Thoracic aorta (tissue), 2 donors: ENCODE results near the gene ALDH1A1. TPM values are rescaled to one million over a fixed set of nuclear protein-coding genes. Genes with fewer than 3 reads are reported as not detected.

Source experiments
- ATAC-seq: fragments of 150-250 bp; one replicate; pipeline ENCODE4 v1.8.0; 2017; ENCODE audit warnings: low read depth; ENCODE audit not compliant: insufficient number of reproducible peaks, low FRiP score
- DNase-seq: peaks from one replicate; pipeline ENCODE4 v3.0.0-alpha.2; 2020; ENCODE audit warnings: low spot score
- H3K27ac ChIP-seq, 2 donors: fragments of 200-600 bp; sonication (generic); 1 replicate in 1 of 2; 2 replicates in 1 of 2; pipeline ENCODE4 v1.5.1; 2016; ENCODE audit warnings: mild to moderate bottlenecking in 2 of 2, moderate library complexity in 2 of 2
- H3K27me3 ChIP-seq: fragments of 200-600 bp; sonication (generic); replicated peaks from 2 replicates; pipeline ENCODE4 v1.6.0; 2016; ENCODE audit warnings: mild to moderate bottlenecking; ENCODE audit not compliant: insufficient read depth
- H3K36me3 ChIP-seq: fragments of 200-600 bp; sonication (generic); one replicate; pipeline ENCODE4 v1.5.1; 2016
- H3K4me1 ChIP-seq, 2 donors: fragments of 200-600 bp; sonication (generic); 1 replicate in 1 of 2; 2 replicates in 1 of 2; pipeline versions ENCODE4 v1.5.1 to v1.6.0; 2016; ENCODE audit warnings: low read depth in 2 of 2, mild to moderate bottlenecking in 1 of 2; ENCODE audit not compliant: control insufficient read depth in 1 of 2
- H3K4me3 ChIP-seq: fragments of 200-600 bp; sonication (generic); 2 replicates; pipeline ENCODE4 v1.5.1; 2016; ENCODE audit warnings: mild to moderate bottlenecking
- H3K9me3 ChIP-seq: fragments of 200-600 bp; sonication (generic); 2 replicates; pipeline ENCODE4 v1.5.1; 2016
- total RNA-seq, 2 donors: library from RNA; depleted of rRNA; stranded (reverse); fragments of >200 nt; gene quantifications; one replicate each; pipeline versions ENCODE4 v1.1.0 to v1.2.3, GENCODE V29; 2016
- TF ChIP-seq, protein P1 (sequence below): fragments of 200-600 bp; sonication (generic); IDR thresholded peaks from one replicate; pipeline ENCODE4 v1.5.1; 2019; ENCODE audit warnings: antibody characterized with exemption

Gene ALDH1A1
- total RNA-seq, 2 donors from 2014 or later: 101 to 196 TPM

DNA sequence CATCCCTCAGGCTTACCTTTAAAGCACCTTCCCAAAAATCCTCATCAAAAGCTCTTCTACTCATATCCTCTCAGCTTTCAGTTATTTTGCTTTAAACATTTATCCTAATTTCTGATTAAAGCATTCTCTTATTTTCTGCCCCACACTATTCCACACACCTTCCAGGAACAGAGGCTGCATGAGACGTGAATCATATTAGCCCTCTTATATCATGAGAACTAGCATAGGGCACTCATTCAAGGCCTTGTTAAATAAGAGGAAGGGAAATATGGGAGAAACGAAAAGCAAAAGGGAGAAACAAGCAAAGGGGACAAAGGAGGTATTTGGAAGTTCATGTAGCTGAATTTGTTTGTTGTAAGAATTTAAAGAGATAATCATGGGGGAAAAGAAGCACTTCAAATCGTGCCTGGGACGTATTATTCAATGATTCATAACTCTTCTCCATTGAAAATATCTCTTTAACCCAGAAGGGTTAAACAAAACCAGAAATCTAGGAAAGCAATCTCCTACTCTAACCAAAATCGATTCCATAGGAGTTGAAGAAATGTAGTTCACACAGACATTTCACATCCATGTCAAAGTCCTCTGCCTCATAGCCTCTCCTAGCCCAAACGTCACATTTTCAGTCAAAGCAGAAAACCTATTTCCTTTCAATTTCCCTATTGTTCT is 4.1 kb downstream of the ALDH1A1 start:
- TF ChIP-seq, protein P1, sequence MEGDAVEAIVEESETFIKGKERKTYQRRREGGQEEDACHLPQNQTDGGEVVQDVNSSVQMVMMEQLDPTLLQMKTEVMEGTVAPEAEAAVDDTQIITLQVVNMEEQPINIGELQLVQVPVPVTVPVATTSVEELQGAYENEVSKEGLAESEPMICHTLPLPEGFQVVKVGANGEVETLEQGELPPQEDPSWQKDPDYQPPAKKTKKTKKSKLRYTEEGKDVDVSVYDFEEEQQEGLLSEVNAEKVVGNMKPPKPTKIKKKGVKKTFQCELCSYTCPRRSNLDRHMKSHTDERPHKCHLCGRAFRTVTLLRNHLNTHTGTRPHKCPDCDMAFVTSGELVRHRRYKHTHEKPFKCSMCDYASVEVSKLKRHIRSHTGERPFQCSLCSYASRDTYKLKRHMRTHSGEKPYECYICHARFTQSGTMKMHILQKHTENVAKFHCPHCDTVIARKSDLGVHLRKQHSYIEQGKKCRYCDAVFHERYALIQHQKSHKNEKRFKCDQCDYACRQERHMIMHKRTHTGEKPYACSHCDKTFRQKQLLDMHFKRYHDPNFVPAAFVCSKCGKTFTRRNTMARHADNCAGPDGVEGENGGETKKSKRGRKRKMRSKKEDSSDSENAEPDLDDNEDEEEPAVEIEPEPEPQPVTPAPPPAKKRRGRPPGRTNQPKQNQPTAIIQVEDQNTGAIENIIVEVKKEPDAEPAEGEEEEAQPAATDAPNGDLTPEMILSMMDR: no peak
- no peak for ATAC-seq
- H3K9me3 ChIP-seq: no peaks in the 10 kb centered on the region
- DNase-seq: no peak
- no peaks in the 10 kb centered on the region for H3K27me3 ChIP-seq
- peak overlapping the region; percentile 62 to 90 for H3K27ac ChIP-seq
- peak overlapping the region; percentile 76 for H3K4me3 ChIP-seq
- no peaks in the 10 kb centered on the region for H3K36me3 ChIP-seq
- peaks cover 31 to 48% of the 10 kb centered on the region in 2 donors for H3K4me1 ChIP-seq

DNA sequence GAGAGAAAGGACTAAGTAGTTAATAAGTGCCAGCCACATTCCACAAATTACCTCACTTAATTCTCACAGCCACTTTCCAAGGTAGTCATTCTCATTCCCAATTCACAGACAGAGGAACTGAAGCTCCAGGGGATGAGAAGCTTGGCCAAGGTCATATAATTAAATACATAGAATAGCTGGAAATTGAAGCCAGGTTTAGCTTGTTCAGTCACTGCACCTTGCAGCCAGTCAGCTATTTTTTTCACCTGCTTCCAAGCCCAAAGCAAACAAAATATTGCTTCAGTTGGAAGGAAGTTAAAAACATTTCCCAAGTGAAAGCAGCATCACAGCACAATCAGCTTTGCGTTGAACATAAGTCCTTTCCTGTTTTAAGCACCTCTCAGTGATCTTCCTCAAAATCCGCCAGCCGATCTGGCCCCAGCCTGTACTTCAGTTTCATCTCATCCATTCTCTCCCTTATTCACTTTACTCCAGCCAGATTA is 4.8 kb downstream of the ALDH1A1 start:
- H3K9me3 ChIP-seq: no peaks in the 10 kb centered on the region
- H3K36me3 ChIP-seq: no peaks in the 10 kb centered on the region
- no peaks in the 10 kb centered on the region for H3K27me3 ChIP-seq
- ATAC-seq (no peak), DNase-seq (no peak)
- H3K4me3 ChIP-seq: peak overlapping the region; percentile 76
- H3K27ac ChIP-seq: peak overlapping the region; percentile 62 to 90
- peaks cover 33 to 46% of the 10 kb centered on the region in 2 donors for H3K4me1 ChIP-seq
- TF ChIP-seq, protein P1: no peak

DNA sequence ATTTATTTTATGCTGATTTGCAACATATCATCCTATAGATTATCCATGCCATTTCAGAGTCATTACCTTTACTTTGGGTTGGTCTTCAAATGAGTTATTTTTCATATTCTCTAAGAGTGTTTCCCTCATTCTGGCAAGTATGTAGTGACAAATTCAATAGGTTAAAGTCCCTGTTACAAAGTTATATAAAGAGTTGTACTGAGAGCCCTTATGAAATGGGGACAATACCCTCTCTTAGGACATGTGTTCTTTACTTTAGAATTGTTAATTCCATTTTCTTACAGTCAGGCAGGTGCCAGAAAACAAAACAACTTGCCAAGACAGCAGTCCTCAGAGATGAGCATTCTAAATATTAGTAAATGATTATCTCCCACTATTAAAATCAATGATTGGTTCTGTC is 6.0 kb downstream of the ALDH1A1 start:
- TF ChIP-seq, protein P1: no peak
- Histone ChIP-seq H3K27ac (peak overlapping the region; percentile 62 to 90), H3K4me1 (peaks cover 33 to 55% of the 10 kb centered on the region in 2 donors), H3K4me3 (peak overlapping the region; percentile 76), H3K36me3 (no peaks in the 10 kb centered on the region), H3K9me3 (no peaks in the 10 kb centered on the region), H3K27me3 (no peaks in the 10 kb centered on the region)
- ATAC-seq (no peak), DNase-seq (no peak)

DNA sequence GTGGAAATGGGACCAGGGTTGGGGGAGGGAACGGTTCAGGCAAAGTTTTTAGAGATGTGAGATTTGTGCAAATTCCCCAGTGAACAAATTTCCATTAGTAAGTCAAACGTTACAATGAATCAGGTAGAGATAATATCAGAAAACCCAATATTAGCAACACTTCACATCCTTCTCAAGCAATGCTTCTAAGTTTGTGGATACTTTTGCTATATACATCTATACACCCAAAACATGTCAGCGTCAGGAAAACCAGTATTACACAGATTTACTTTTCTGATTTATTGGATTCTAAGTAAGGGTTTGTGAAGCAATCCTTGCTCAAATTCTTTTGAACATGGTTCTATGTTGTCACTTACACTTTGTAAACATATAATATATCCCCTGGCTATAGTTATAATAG is 6.5 kb downstream of the ALDH1A1 start:
- Histone ChIP-seq H3K4me1 (peaks cover 33 to 56% of the 10 kb centered on the region in 2 donors), H3K4me3 (peak overlapping the region; percentile 76), H3K36me3 (no peaks in the 10 kb centered on the region), H3K27ac (peak overlapping the region; percentile 62 to 90), H3K27me3 (no peaks in the 10 kb centered on the region), H3K9me3 (no peaks in the 10 kb centered on the region)
- no peak for DNase-seq
- no peak for ATAC-seq
- TF ChIP-seq, protein P1: no peak

DNA sequence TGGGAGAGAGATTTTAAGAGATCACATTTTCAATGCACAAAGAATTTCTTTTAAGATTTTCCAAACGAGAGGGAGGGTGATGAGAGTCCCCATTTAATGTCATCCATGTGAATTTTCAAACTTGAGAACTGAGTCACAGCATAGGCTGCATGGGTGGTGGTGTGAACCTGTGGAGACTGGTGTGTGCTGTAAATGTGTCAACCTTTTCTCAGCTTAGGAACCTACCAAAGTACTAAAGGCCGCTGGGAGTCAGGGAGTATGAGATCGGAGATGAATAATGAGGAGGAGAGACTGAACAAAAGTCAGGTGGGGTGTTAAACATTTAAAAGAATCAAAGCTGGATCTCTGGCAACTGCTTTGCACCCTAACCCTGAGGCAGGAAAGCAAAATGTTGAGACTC is 7.5 kb downstream of the ALDH1A1 start:
- DNase-seq (no peak), ATAC-seq (no peak)
- TF ChIP-seq, protein P1: no peak
- Histone ChIP-seq H3K4me1 (peaks cover 33 to 56% of the 10 kb centered on the region in 2 donors), H3K27me3 (no peaks in the 10 kb centered on the region), H3K9me3 (no peaks in the 10 kb centered on the region), H3K4me3 (peak overlapping the region; percentile 76), H3K36me3 (no peaks in the 10 kb centered on the region), H3K27ac (peak overlapping the region; percentile 13 to 90)
